BJ (cell line): Measurements from ENCODE around the gene LAMA5. TPM values are rescaled to one million over a fixed set of nuclear protein-coding genes. Genes with fewer than 3 reads are reported as not detected.
A peak's percentile ranks its signal among the peaks of the same experiment; 100 is the strongest.

Experiments used
- CTCF ChIA-PET: fragments of 350-600 bp; formaldehyde crosslinking; extraction: SDS; loops from one replicate; lab custom pipeline; 2021; ENCODE audit warnings: antibody characterized with exemption, inconsistent platforms; lab: Yijun Ruan, JAX
- POLR2A ChIA-PET: fragments of 300-600 bp; sonication (Branson Sonifier 250); formaldehyde crosslinking; extraction: SDS; loops from one replicate; lab custom pipeline; 2021; ENCODE audit warnings: antibody characterized with exemption; lab: Charles Lee
- DNase-seq: peaks from one replicate; pipeline ENCODE4 v3.0.0-alpha.2; 2011; ENCODE audit warnings: low read depth
- H3K27me3 ChIP-seq: 2 replicates; pipeline ENCODE4 v1.6.0; 2011; ENCODE audit warnings: low read length; ENCODE audit not compliant: control insufficient read depth, insufficient read depth
- H3K36me3 ChIP-seq: 2 replicates; pipeline ENCODE4 v1.5.1; 2011; ENCODE audit warnings: low read length; ENCODE audit not compliant: control insufficient read depth, insufficient read depth
- H3K4me3 ChIP-seq: 2 replicates; pipeline ENCODE4 v1.5.1; 2011; ENCODE audit warnings: low read depth, mild to moderate bottlenecking, control low read depth, low read length
- CTCF ChIP-seq: IDR thresholded peaks from 2 replicates; pipeline ENCODE4 v1.5.1; 2011; ENCODE audit warnings: low read depth, mild to moderate bottlenecking, control low read depth, inconsistent platforms, low read length, moderate library complexity; ENCODE audit not compliant: insufficient read depth
- polyA plus RNA-seq: library from polyadenylated mRNA; depleted of rRNA; stranded (reverse); fragments of >200 nt; gene quantifications from 2 replicates; pipeline ENCODE4 v1.2.3, GENCODE V29; 2011

The LAMA5 gene
- polyA plus RNA-seq, 1 experiment, result 1.1 TPM

GRCh38 chr20:62304331-62305148, 62.6 kb downstream of the LAMA5 start:
- Histone ChIP-seq H3K36me3 (peaks cover 29% of the 10 kb centered on the region), H3K27me3 (no peaks in the 10 kb centered on the region)

GRCh38 chr20:62303340-62304226, 63.5 kb downstream of the LAMA5 start:
- no peak for DNase-seq
- Histone ChIP-seq H3K27me3 (no peaks in the 10 kb centered on the region), H3K4me3 (peak overlapping the region; percentile 92), H3K36me3 (peaks cover 29% of the 10 kb centered on the region)
- ChIA-PET POLR2A (no interaction called here), CTCF (interaction anchor here (0.7 to 6.9 kb wide), 5 partner anchors 14 to 83 kb away, joined by 3 to 55 read pairs (median 4); partner anchors contain the start of genes LAMA5 and RPS21)
- TF ChIP-seq CTCF, result no peak

More at GRCh38 chr20:62304331-62305148, 62.6 kb downstream of the LAMA5 start:
- POLR2A ChIA-PET, result no interaction called here
- no peak for DNase-seq
- H3K4me3 ChIP-seq, result peak overlapping the region; percentile 92
- TF ChIP-seq CTCF, result no peak
- CTCF ChIA-PET, result interaction anchor here (0.7 to 6.9 kb wide), 5 partner anchors 64 to 82 kb away, joined by 3 to 55 read pairs (median 4); partner anchors contain the start of genes LAMA5 and RPS21

GRCh38 chr20:62303062-62303339, 64.1 kb downstream of the LAMA5 start:
- H3K27me3 ChIP-seq, result no peaks in the 10 kb centered on the region
- H3K36me3 ChIP-seq, result peaks cover 23% of the 10 kb centered on the region
- no peak for DNase-seq
- no peak for TF ChIP-seq CTCF
- ChIA-PET POLR2A (no interaction called here), CTCF (interaction anchor here (1.1 to 6.9 kb wide), 2 partner anchors 12 to 65 kb away, joined by 3 to 55 read pairs; partner anchors contain the start of gene LAMA5)
- peak overlapping the region; percentile 92 for H3K4me3 ChIP-seq

GRCh38 chr20:62302341-62303061, 64.6 kb downstream of the LAMA5 start, which contains the start of gene ADRM1:
ADRM1 (plus strand) TSS chr20:62302997; CDS start chr20:62303569, 572 bp downstream.
- POLR2A ChIA-PET, result interaction anchor here (0.6 kb wide), 1 partner anchor 165 kb away, joined by 3 read pairs; no protein-coding TSS in a partner anchor
- TF ChIP-seq CTCF, result peak; percentile 91
- H3K27me3 ChIP-seq, result no peaks in the 10 kb centered on the region
- H3K36me3 ChIP-seq, result peaks cover 18% of the 10 kb centered on the region
- peak; percentile 72 for DNase-seq
- H3K4me3 ChIP-seq, result peak within 1 kb of the TSS; percentile 92
- CTCF ChIA-PET, result interaction anchor here (0.6 to 6.9 kb wide), 13 partner anchors 9 to 103 kb away, joined by 3 to 55 read pairs (median 4); partner anchors contain the start of genes LAMA5 and RPS21
